ENCODE measurements around the gene SCN5A.

Gene SCN5A

GRCh38 chr3:38534180-38534579, 115.3 kb downstream of the SCN5A start:
- no peak for DNase-seq

- no peak for DNase-seq
Observed at GRCh38 chr3:38533285-38533976, 116.1 kb downstream of the SCN5A start.

GRCh38 chr3:38532529-38532928, 117.0 kb downstream of the SCN5A start:
- DNase-seq = no peak

- DNase-seq = no peak
Observed at GRCh38 chr3:38528457-38528856, 121.0 kb downstream of the SCN5A start.

- no peak for DNase-seq
Observed at GRCh38 chr3:38526792-38527191, 122.7 kb downstream of the SCN5A start.

- no peak for DNase-seq
Observed at GRCh38 chr3:38524141-38524739, 125.2 kb downstream of the SCN5A start.

GRCh38 chr3:38522002-38522401, 127.5 kb downstream of the SCN5A start:
- DNase-seq = no peak

- peak; percentile 70 for DNase-seq
Observed at GRCh38 chr3:38521391-38521987, 128.0 kb downstream of the SCN5A start.

- peak; percentile 64 for DNase-seq
Observed at GRCh38 chr3:38519651-38520050, 129.8 kb downstream of the SCN5A start.

GRCh38 chr3:38519000-38519399, 130.5 kb downstream of the SCN5A start:
- no peak for DNase-seq

- no peak for DNase-seq
Observed at GRCh38 chr3:38516669-38517068, 132.8 kb downstream of the SCN5A start.

- no peak for DNase-seq
Observed at GRCh38 chr3:38515367-38515766, 134.1 kb downstream of the SCN5A start.

- DNase-seq = no peak
Observed at GRCh38 chr3:38511546-38511945, 137.9 kb downstream of the SCN5A start.

- DNase-seq = no peak
Observed at GRCh38 chr3:38510631-38511030, 138.9 kb downstream of the SCN5A start.

- no peak for DNase-seq
Observed at GRCh38 chr3:38509732-38510131, 139.8 kb downstream of the SCN5A start.

- no peak for DNase-seq
Observed at GRCh38 chr3:38507120-38507519, 142.4 kb downstream of the SCN5A start.

GRCh38 chr3:38500688-38501417, 148.6 kb downstream of the SCN5A start:
- no peak for DNase-seq

Data from CD4-positive, alpha-beta T cell treated with Interleukin-12 subunit alpha and Interleukin-12 subunit beta, for 1 hour (primary cell).